Rectal smooth muscle tissue (tissue), 1 donor: ENCODE data around the gene MT1F.
A peak's percentile ranks its signal among the peaks of the same experiment; 100 is the strongest.

ENCODE experiments used
- H3K27ac ChIP-seq: one replicate; pipeline ENCODE4 v1.7.0; 2013; ENCODE audit warnings: low read depth, low read length, inconsistent platforms
- H3K27me3 ChIP-seq: one replicate; pipeline ENCODE4 v1.7.0; 2013; ENCODE audit warnings: low read length; ENCODE audit not compliant: control insufficient read depth, insufficient read depth
- H3K36me3 ChIP-seq: one replicate; pipeline ENCODE4 v1.7.0; 2013; ENCODE audit warnings: low read length; ENCODE audit not compliant: control insufficient read depth, insufficient read depth
- H3K4me1 ChIP-seq: one replicate; pipeline ENCODE4 v1.7.0; 2013; ENCODE audit warnings: low read length; ENCODE audit not compliant: control insufficient read depth, insufficient read depth
- H3K4me3 ChIP-seq: one replicate; pipeline ENCODE4 v1.7.0; 2013; ENCODE audit warnings: low read length
- H3K9ac ChIP-seq: one replicate; pipeline ENCODE4 v1.7.0; 2013; ENCODE audit warnings: low read length

MT1F gene

DNA sequence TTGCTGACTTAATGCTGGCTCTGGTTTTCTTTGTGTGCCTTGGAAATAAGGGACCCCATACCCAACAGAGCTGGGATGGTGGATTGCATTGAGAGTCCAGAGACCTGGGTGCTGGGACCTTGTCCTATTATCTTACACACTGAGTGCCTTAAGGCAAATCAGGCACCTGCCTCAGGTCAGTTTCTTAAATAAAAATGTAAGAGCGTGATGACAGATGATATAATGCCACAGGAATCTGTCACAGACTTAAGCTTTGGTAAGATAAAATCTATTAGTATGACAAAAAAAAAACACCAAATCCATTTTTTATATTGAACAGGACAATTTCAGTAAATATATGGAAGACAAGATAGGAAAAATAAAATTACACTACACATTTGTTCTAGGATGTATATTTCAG lies 17.7 kb upstream of the MT1F start:
- H3K9ac ChIP-seq, result no peak overlapping the region
- peaks cover 30% of the 10 kb centered on the region for H3K27me3 ChIP-seq
- H3K36me3 ChIP-seq, result no peaks in the 10 kb centered on the region
- H3K4me3 ChIP-seq, result no peak overlapping the region
- H3K4me1 ChIP-seq, result no peaks in the 10 kb centered on the region
- no peak overlapping the region for H3K27ac ChIP-seq

DNA sequence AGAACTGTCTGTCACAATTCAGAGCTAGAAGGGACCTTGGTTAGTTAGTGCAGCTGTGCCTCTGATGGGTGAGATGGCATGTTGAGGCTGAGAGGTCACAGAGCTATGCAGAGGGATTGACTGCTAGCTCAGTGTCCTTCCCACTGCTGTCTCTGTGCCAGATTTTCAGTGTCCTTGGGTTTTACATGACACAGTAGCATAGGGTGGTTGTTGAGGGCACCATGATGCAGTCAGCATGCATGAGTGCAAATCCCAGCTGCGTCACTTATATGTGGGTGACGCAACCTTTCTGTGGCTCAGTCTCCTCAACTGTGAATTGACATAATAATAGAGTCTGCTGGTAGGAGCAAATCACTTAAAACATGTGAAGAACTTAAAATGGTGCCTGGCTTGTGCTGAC lies 16.6 kb upstream of the MT1F start:
- H3K27me3 ChIP-seq, result peaks cover 24% of the 10 kb centered on the region
- H3K9ac ChIP-seq, result no peak overlapping the region
- H3K4me3 ChIP-seq, result no peak overlapping the region
- no peaks in the 10 kb centered on the region for H3K4me1 ChIP-seq
- no peaks in the 10 kb centered on the region for H3K36me3 ChIP-seq
- H3K27ac ChIP-seq, result no peak overlapping the region

DNA sequence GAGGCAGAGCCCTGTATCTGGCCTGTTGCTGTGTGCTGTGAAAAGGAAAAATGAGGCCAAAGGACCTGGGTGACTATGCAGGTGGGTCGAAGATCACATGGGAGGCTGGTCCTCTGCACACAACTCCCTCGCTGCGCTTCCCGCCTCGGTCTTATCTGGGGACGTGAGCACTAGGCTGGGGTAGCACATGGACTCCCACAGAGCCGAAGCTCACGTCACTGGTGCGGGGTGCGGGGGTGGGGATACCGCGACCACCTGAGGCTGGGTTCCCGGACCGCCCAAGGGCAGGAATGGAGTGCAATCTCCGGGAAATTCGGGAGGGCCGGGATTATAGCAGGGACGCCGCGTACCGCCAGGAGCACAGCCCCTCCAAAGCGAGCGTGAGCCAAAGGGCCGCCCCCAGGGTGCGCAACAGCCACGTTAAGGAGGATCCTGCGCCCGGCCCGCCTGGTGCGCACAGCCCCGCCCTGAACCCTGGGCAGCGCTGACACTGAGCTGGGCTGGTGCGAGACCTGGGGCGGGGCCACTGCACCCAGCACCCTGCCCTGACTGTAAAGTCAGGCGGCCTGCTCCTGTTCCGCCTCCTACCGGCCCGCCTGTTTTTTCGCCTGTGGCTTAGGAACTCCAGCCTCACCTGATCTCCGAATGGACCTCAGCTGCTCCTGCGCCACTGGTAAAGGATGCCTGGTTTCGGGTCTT lies 14.5 kb upstream of the MT1F start:
- Histone ChIP-seq H3K27me3 (peaks cover 13% of the 10 kb centered on the region), H3K27ac (no peak overlapping the region), H3K4me1 (no peaks in the 10 kb centered on the region), H3K9ac (no peak overlapping the region), H3K36me3 (no peaks in the 10 kb centered on the region), H3K4me3 (peak overlapping the region; percentile 48)

DNA sequence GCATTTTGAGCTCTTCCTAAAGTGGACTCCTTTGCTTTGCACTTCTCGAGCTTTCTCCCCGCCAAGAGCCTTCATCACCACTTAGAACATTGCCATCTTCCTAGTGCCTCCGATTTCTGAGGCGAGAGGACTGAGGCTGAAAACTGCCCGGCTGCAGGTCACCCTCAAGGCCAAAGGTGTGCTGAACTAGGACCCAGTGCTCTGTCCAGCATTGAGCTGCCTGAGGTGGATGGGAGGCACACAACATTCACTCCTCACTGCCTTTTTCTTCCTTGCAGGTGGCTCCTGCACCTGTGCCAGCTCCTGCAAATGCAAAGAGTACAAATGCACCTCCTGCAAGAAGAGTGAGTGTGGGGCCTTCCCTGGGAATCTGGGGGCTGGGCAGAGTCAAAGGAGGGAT lies 13.9 kb upstream of the MT1F start:
- Histone ChIP-seq H3K4me1 (no peaks in the 10 kb centered on the region), H3K27ac (no peak overlapping the region), H3K4me3 (peak overlapping the region; percentile 48), H3K27me3 (peaks cover 8% of the 10 kb centered on the region), H3K9ac (no peak overlapping the region), H3K36me3 (no peaks in the 10 kb centered on the region)

DNA sequence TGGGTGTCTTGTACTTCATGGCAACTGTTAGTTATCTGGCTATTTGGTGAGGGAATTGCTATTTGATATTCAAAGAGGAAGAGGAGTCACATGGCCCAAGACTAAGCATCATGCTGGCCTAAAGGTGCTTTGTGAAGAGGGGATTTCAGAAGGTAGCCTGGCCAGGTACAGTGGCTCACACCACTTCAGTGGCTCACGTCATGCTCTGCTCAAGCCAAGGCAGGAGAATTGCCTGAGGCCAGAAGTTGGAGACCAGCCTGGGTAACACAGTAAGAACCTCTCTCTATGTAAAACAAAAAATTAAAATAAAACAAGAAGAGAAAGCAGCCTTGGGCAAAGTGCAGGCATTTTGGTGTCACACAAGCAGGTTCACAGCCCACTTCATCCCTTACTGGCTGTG lies 12.4 kb upstream of the MT1F start:
- H3K4me3 ChIP-seq, result no peak overlapping the region
- H3K27ac ChIP-seq, result no peak overlapping the region
- no peaks in the 10 kb centered on the region for H3K36me3 ChIP-seq
- H3K9ac ChIP-seq, result no peak overlapping the region
- no peaks in the 10 kb centered on the region for H3K27me3 ChIP-seq
- no peaks in the 10 kb centered on the region for H3K4me1 ChIP-seq

DNA sequence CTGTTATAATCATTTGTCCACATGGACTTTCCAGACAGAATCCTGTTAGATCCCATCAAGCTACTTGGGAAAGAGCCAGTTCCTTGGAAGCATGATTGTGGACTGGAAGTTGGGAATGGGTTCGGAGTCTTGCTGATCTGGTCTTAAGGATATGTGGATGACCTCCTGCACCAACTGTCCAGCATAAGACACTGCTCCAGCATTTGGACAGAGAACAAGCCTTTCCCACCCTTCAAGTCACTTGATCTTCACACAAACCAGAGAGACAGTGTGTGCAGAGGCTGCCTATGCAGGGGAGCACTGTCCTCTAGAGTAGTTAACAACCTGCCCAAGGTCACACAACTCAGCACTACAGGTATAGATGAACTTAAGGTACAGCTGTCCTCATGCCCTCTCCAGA lies 11.9 kb upstream of the MT1F start:
- H3K4me3 ChIP-seq, result no peak overlapping the region
- no peaks in the 10 kb centered on the region for H3K36me3 ChIP-seq
- H3K27me3 ChIP-seq, result no peaks in the 10 kb centered on the region
- H3K27ac ChIP-seq, result no peak overlapping the region
- no peak overlapping the region for H3K9ac ChIP-seq
- H3K4me1 ChIP-seq, result no peaks in the 10 kb centered on the region

DNA sequence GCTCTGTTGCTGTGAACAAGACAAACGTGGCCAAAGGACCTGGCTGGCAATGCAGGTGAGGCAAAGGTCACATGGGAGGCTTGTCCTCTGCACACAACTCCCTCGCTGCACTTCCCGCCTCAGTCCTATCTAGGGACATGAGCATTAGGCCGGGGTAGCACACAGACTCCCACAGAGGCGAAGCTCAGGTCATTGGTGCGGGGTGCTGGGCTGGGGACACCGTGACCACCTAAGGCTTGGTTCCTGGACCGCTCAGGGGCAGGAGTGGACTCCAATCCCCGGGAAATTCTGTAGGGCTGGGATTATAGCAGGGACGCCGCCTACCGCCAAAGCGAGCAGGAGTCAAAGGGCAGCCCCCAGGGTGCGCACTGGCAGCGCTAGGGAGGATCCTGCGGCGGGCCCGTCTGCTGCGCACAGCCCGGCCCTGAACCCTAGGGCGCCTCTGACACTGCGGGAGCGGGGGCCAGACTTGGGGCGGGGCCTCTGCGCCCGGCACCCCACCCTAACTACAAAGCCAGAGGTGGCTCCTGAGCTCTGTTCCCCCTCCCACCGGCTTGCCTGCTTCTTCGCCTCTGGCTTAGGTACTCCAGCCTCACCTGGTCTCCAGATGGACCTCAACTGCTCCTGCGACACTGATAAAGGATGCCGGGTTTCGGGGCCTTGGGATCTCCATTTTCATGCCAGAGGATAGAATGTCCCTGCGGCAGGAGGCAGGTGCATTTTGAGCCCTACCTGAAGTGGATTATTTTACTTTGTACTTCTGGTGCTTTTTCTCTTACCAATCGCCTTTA lies 9.9 kb upstream of the MT1F start:
- Histone ChIP-seq H3K4me3 (no peak overlapping the region), H3K27me3 (no peaks in the 10 kb centered on the region), H3K9ac (no peak overlapping the region), H3K4me1 (no peaks in the 10 kb centered on the region), H3K27ac (no peak overlapping the region), H3K36me3 (no peaks in the 10 kb centered on the region)

DNA sequence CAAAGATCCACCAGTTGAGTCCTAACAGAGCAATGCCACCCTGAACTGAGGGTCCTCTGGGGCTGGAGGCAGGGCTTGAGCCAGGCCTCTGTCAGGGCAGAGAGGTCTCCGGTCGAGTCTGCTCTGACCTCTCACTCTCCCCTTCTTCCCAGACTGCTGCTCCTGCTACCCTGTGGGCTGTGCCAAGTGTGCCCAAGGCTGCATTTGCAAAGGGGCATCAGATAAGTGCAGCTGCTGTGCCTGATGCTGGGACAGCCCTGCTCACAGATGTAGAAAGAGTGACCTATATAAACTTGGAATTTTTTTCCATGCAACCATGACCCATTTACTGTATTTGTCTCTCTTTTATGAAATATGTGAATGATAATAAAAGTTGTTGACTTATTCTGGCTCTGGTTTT lies 8.5 kb upstream of the MT1F start:
- no peaks in the 10 kb centered on the region for H3K4me1 ChIP-seq
- H3K4me3 ChIP-seq, result no peak overlapping the region
- H3K9ac ChIP-seq, result no peak overlapping the region
- no peak overlapping the region for H3K27ac ChIP-seq
- H3K27me3 ChIP-seq, result no peaks in the 10 kb centered on the region
- H3K36me3 ChIP-seq, result no peaks in the 10 kb centered on the region

DNA sequence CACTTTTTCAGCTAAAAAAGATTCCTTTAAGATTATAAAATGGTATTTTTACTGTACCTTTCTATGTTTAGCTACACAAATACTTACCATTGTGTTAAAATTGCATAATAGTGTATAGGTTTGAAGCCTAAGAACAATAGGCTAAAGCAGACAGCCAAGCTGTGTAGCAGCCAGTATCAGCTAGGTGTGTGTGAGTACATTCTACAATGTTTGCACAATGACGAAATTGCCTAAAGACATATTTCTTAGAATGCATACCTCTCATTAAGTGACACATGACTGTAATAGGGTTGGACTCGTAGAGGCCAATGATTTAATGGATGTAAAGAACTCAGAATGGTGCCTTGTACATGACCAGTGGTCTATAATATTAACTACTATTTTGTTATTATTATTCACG lies 7.9 kb upstream of the MT1F start:
- no peak overlapping the region for H3K27ac ChIP-seq
- H3K27me3 ChIP-seq, result no peaks in the 10 kb centered on the region
- H3K9ac ChIP-seq, result no peak overlapping the region
- H3K4me1 ChIP-seq, result no peaks in the 10 kb centered on the region
- no peak overlapping the region for H3K4me3 ChIP-seq
- H3K36me3 ChIP-seq, result no peaks in the 10 kb centered on the region

DNA sequence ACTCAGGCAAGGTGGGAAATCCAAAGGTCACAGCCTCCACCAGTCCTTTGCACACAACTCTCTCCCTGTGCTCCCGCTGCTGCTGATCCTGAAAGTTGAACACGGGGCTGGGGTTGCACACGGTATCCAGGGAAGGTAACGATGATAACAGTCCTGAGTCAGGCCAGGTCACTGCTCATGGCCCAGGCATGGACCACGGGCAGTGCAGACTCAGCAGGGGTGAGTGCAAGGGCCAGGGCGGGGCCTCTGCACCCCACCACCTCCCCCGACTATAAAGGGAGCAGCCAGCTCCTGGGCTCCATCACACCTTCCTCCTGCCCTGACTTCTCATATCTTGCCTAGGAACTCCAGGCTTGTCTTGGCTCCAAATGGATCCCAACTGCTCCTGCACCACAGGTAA lies 6.2 kb upstream of the MT1F start, which contains the start of gene MT1B:
Gene MT1B (plus strand): TSS at position 301 of the 400 bp plus-strand sequence. CDS start 68 bp downstream, at position 369.
- Histone ChIP-seq H3K4me3 (no peak within 1 kb of the TSS), H3K27me3 (peaks cover 3% of the 10 kb centered on the region), H3K4me1 (no peaks in the 10 kb centered on the region), H3K36me3 (no peaks in the 10 kb centered on the region), H3K9ac (no peak within 1 kb of the TSS), H3K27ac (no peak within 1 kb of the TSS)

DNA sequence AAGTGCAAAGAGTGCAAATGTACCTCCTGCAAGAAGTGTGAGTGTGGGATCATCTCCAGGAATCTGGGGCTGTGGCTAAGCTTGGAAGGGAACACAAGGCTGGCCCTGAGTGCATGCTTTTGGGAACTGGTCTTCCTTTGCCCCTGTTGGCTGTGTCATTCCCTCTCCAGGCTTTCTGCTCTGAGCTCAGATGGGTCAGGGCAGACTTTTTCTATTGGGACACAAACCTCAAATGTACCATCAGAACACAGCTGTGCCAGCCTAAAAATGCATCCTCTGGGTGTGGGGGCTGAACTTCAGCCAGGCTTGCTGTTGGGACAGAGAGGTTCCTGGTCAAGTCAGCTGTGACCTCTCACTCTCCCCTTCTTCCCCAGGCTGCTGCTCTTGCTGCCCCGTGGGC lies 5.2 kb upstream of the MT1F start:
- Histone ChIP-seq H3K4me3 (no peak overlapping the region), H3K4me1 (no peaks in the 10 kb centered on the region), H3K36me3 (no peaks in the 10 kb centered on the region), H3K27me3 (peaks cover 3% of the 10 kb centered on the region), H3K9ac (no peak overlapping the region), H3K27ac (no peak overlapping the region)

DNA sequence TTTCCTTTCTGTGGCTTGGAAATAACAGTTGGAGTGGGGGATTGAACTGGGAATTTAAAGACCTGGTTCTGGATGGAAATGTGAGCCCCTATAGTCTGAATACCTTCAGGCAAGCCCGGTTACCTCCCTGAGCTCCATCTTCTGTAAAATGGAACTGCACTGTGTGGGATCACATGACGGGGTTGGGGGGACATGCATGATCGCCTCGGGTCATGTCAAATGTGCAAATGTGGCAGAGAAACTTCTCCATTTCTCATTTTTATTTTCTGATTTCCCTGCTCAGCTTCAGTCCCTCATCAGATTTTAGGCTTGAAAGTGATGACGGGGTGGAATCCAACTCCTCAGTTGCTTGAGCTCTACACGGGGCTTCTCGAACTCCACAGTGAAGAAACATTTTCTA lies 4.5 kb upstream of the MT1F start:
- Histone ChIP-seq H3K4me1 (peaks cover 3% of the 10 kb centered on the region), H3K27ac (no peak overlapping the region), H3K27me3 (peaks cover 3% of the 10 kb centered on the region), H3K9ac (no peak overlapping the region), H3K4me3 (no peak overlapping the region), H3K36me3 (no peaks in the 10 kb centered on the region)
